Dedifferentiated amniotic fluid mesenchymal stem cell (primary cell): ENCODE results near the gene RASA4.
"Not testable (repeated sequence)": the region's sequence is repeated elsewhere in the genome, so short reads cannot be mapped to it uniquely, and the experiment has no call there.

ENCODE experiments used
- DNase-seq: peaks from one replicate; pipeline ENCODE4 v3.0.0-alpha.2; 2016; ENCODE audit errors: extremely low spot score

RASA4 gene

DNA sequence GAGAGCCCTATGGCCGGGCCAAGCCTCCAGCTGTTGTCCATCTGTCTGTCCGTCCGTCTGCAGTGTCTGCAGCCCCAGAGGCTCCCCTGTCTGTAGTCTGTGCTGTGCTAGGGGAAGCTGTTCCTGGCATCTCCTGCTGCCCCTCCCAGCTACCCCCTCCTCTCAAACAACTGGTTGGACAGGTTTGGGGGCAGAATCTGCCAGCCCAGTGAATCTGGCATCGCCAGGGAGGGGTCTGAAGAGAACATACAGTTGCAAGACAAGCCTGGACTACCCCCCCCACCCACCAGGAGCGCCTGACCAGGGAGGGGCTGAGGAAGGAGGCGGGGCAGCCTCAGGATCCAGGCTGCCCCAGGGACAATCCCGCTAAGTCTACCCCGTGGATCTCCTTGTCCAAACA, 73.0 kb downstream of the RASA4 start, which contains the start of gene UPK3BL2:
TSS of gene UPK3BL2 (minus strand) at position 101 of the 400 bp plus-strand sequence. CDS start at position 41, 60 bp downstream.
- DNase-seq, result not testable (repeated sequence)

DNA sequence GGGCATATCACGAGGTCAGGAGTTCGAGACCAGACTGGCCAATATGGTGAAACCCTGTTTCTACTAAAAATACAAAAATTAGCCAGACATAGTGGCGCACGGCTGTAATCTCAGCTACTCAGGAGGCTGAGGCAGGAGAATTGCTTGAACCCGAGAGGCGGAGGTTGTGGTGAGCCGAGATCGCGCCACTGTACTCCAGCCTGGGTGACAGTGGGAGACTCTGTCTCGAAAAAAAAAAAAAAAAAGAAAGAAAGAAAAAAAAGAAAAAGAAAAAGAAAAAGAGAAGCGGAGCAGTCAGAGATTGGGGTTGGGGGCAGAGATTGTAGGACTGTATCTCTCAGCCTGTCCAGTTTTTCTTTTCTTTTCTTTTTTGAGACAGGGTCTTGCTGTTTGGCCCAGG, 73.8 kb downstream of the RASA4 start:
- not testable (repeated sequence) for DNase-seq

DNA sequence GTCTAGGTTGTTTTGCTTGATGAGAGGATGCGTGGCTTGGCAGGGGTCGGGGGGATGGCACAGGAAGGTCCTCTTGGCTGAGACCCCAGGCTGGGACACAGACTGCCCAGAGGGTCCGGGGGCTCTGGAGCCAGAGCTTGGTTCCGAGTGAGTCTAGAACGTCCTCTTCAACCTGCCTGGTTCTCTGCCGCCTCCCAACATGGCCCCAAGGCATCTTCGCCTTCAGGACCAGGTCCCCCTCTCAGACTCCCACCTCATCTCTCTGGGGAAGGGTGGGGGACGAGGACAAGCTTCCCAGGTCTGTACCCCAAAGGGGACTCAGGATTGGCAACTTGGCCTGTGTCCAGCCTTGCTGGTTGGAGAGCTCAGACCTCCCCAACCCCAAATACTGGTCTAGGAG, 74.5 kb downstream of the RASA4 start:
- DNase-seq, result not testable (repeated sequence)

DNA sequence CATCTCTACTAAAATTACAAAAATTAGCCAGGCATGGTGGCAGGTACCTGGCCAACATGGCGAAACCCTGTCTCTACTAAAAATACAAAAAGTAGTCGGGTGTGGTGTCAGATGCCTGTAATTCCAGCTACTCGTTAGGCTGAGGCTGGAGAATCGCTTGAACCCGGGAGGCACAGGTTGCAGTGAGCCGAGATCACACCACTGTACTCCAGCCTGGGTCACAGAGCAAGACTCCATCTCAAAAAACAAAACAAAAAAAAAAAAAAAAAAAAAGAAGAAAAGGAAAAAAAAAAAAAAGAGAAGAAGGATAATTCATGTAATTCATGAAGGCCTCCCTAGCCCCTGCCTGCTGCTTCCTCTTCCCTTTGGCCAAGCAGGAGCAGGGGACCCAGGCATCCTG, 76.0 kb downstream of the RASA4 start:
- DNase-seq, result not testable (repeated sequence)

DNA sequence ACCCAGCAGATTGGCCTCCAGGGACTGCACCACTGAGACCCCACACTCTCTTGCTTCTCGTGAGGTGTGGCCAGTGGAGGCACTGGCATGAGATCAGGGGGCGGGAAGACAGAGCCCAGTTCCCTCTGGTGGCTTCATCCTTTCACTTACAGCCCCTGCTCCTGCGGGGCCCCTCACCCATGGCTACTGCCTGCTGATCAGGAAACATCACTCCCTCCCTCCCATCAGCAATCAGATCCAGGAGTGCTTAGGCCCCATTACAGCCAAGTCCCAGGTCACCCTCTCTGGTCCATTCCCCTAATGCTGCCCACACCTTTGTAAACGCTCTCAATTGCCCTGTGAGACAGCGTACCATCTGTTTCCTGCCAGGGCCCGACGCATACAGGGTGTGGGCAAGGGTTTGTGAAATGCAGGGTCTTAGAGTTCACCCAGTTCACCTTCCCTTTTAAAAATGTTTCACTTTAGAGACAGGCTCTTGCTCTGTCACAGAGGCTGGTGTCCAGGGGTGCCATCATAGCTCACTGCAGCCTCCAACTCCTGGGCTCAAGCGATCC, 81.4 kb downstream of the RASA4 start:
- not testable (repeated sequence) for DNase-seq

DNA sequence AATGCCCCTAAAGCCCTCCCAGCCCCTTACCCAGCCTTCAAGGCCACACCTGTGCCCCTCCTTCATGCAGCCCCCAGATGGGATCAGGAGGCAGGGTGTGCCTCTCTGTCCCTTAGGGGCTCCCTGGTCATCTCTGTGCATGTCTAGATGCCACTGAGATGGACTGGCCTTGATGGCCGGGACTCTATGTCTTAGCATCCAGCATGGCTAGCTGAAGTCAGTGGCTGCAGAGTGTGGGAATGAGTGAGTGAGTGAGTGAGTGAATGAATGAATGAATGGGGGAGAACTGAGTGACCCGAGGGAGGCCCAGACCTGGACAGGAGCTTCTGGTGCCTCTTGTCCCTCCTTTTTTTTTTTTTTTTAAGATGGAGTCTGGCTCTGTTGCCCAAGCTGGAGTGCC, 84.4 kb downstream of the RASA4 start:
- DNase-seq, result not testable (repeated sequence)

DNA sequence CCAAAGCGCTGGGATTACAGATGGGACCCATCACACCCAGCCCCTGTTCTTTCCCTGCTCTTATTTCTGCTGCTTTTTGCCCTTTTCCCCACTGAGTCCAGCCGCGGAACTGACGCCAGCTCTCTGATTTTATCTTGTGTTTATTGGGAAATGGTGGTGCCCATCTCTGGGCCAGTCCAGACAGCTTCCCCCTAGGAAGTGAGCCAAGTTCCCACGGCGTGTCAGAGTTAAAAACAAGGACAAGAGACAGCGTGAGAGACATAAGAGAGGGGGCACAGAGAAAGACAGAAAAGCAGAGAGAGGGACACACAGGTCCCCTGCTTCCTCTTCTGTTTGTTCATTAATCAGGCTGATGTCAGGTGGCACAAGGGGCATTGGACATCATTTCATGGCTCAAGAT, 85.0 kb downstream of the RASA4 start:
- DNase-seq, result not testable (repeated sequence)

DNA sequence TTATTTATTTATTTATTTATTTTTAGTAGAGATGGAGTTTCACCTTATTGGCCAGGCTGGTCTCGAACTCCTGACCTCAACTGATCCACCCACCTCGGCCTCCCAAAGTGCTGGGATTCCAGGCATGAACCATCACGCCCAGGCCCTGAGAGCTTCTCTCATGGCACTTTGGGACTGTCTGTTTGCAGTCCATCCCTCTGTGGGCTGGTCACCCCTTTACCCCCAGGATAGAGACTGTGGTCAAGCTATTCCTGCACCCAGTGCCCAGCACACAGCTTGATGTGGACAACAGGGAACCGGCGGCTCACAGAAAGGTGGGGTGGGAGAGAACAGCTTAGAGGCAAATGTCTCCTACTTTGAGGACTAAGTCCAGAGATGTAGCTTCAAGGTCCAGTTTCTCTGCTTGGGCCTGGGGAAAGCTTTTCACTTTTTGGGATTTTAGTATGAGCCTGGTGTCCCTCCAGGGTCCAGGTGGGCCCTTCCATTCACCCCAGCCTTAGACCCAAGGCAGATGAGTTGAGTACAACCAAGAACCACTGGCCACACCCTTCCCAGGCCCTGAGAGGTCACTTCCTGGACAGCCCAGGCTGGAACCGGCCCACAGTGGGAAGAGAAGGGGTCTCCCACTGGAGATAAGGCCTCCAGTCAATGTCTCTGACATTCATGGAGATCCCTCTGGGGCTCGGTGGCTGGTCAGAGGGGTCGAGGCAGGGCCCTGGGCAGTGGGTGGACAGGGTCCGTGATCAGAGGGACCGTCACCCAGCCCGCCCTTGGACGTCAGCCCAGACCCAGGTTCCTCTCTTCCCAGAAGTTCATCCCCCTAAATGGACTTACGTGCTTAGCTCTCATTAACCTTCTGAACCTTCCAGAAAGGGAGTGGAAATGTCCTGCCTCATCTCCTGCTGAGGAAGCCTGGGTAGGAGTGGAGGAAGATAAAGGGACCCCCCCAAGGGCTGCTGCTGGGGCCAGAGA, 88.4 kb downstream of the RASA4 start:
- not testable (repeated sequence) for DNase-seq

DNA sequence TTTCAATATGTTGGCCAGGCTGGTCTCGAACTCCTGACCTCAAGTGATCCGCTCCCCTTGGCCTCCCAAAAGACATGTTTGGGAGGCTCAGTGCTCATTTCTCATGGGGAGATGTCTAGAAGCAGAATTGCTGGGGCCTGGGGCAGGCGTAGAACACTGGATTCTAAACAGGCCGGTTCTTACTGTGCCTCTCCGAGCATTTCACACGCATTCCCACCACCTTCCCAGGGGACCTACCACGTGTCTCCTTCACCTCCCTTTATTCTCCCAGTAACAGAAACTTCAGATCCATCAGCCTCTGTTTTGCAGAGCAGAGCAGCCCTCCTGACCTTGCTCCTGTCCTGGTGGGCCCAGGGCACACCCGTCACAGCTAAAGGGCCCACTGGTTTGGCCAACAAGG, 89.4 kb downstream of the RASA4 start:
- DNase-seq, result not testable (repeated sequence)

DNA sequence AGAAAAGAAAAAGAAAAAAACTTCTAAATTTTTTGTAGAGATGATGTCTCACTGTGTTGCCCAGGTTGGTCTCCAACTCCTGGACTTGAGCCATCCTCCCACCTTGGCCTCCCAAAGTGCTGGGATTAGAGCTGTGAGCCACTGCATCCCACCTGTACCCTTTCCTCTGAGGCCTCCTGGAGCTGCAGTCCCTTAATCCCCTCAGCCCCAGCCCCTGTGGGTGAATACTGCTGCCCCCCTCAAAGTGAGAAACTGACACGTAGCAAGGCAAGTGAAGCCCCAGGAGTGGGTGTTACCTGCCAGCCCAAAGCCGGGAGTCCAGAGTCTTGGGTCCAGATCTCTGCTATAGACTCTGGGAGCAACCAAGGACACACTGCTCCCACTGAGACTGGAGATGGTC, 91.8 kb downstream of the RASA4 start:
- not testable (repeated sequence) for DNase-seq
